K562 (cell line): Measurements from ENCODE around the gene PGGHG. TPM values are rescaled to one million over a fixed set of nuclear protein-coding genes. Genes with fewer than 3 reads are reported as not detected.

Source experiments
- ARHGAP35 ChIP-seq: fragments of 450-650 bp; IDR thresholded peaks from 2 replicates; pipeline ENCODE4 v1.6.1; 2018; ENCODE audit not compliant: partially characterized antibody
- HEY1 ChIP-seq: fragments of 250-450 bp; sonication (Bioruptor Pico); IDR thresholded peaks from 2 replicates; pipeline ENCODE4 v1.5.0; 2020; ENCODE audit warnings: mild to moderate bottlenecking, moderate library complexity, borderline replicate concordance
- KAT2B ChIP-seq: IDR thresholded peaks from one replicate; pipeline ENCODE4 v1.6.1; 2012; ENCODE audit warnings: low read depth, mild to moderate bottlenecking, control low read depth, inconsistent platforms, low read length, moderate library complexity
- KLF16 ChIP-seq: IDR thresholded peaks from 2 replicates; pipeline ENCODE4 v1.6.1; 2016; ENCODE audit warnings: antibody characterized with exemption
- L3MBTL2 ChIP-seq: fragments of 450-650 bp; IDR thresholded peaks from 2 replicates; pipeline ENCODE4 v1.6.1; 2016; ENCODE audit warnings: mild to moderate bottlenecking, moderate library complexity
- OTX1 ChIP-seq: fragments of 450-650 bp; formaldehyde crosslinking; IDR thresholded peaks from 2 replicates; pipeline ENCODE4 v1.4.0; 2022; ENCODE audit warnings: mild to moderate bottlenecking
- RAD21 ChIP-seq, 2 experiments: fragments of 250-450 bp in 1 of 2; fragments of 450-650 bp in 1 of 2; sonication (Bioruptor Pico) in 1 of 2; formaldehyde crosslinking in 1 of 2; IDR thresholded peaks in 1 of 2; conservative IDR thresholded peaks in 1 of 2; 2 replicates each; pipeline versions ENCODE4 v1.4.0 to v1.8.0; 2020 to 2022; ENCODE audit warnings: mild to moderate bottlenecking in 2 of 2, moderate library complexity in 1 of 2
- RBM14 ChIP-seq: fragments of 200-400 bp; formaldehyde crosslinking; IDR thresholded peaks from 2 replicates; pipeline ENCODE4 v1.6.1; 2018; ENCODE audit warnings: low read depth, mild to moderate bottlenecking, low read length, moderate library complexity, borderline replicate concordance; ENCODE audit not compliant: insufficient read depth
- RBM17 ChIP-seq: fragments of 200-400 bp; formaldehyde crosslinking; IDR thresholded peaks from 2 replicates; pipeline ENCODE4 v1.6.1; 2017; ENCODE audit warnings: low read depth, mild to moderate bottlenecking, low read length, borderline replicate concordance
- SLC30A9 ChIP-seq: fragments of 250-450 bp; sonication (Bioruptor Pico); IDR thresholded peaks from 2 replicates; pipeline ENCODE4 v1.8.0; 2022; ENCODE audit warnings: mild to moderate bottlenecking, moderate library complexity
- ZNF143 ChIP-seq: sonication (generic); formaldehyde crosslinking; IDR thresholded peaks from 2 replicates; pipeline ENCODE4 v1.9.0; 2022; ENCODE audit warnings: mild to moderate bottlenecking, missing genetic modification reagents
- ZNF217 ChIP-seq: sonication (generic); formaldehyde crosslinking; IDR thresholded peaks from 2 replicates; pipeline ENCODE4 v1.8.0; 2022; ENCODE audit warnings: mild to moderate bottlenecking, missing genetic modification reagents
- polyA plus RNA-seq, 8 experiments: library from polyadenylated mRNA; depleted of rRNA in 4 of 8; stranded (reverse) in 5 of 8; unstranded in 3 of 8; fragments of >200 nt; fragmentation: Nextera tagmentation in 2 of 8; fragmentation: Illumina TruSeq in 1 of 8; extraction: Ambion mirVana in 2 of 8; extraction: Trizol in 1 of 8; gene quantifications; 2 replicates each; pipeline versions ENCODE4 v1.2.1 to v1.2.3, GENCODE V29; 2011 to 2014; ENCODE audit warnings: inconsistent platforms in 1 of 8, missing spikeins in 1 of 8
- total RNA-seq, 7 experiments: library from RNA; depleted of rRNA in 6 of 7; stranded (reverse); fragments of >200 nt in 6 of 7; fragmentation: Illumina TruSeq in 2 of 7; extraction: Trizol in 2 of 7; gene quantifications; 2 replicates each; pipeline versions ENCODE4 v1.2.1 to v1.2.3, GENCODE V29; 2011 to 2021; ENCODE audit warnings: low replicate concordance in 1 of 7
- TF ChIP-seq, protein P1 (sequence below), 3 experiments: fragments of 200-800 bp in 1 of 3; sonication (Bioruptor generic) in 1 of 3; sonication (generic) in 1 of 3; formaldehyde crosslinking in 1 of 3; IDR thresholded peaks; 2 replicates each; pipeline versions ENCODE4 v1.6.1 to v1.8.0; 2016 to 2022; ENCODE audit warnings: mild to moderate bottlenecking in 2 of 3, missing compliant biosample characterization in 2 of 3, missing genetic modification characterization in 2 of 3, missing genetic modification reagents in 1 of 3
- TF ChIP-seq, protein P2 (sequence below): fragments of 450-650 bp; formaldehyde crosslinking; IDR thresholded peaks from 2 replicates; pipeline ENCODE4 v1.4.0; 2020; ENCODE audit warnings: mild to moderate bottlenecking, moderate library complexity
- TF ChIP-seq, protein P3 (sequence below), 2 experiments: fragments of 450-650 bp; formaldehyde crosslinking in 1 of 2; IDR thresholded peaks; 2 replicates each; pipeline versions ENCODE4 v1.4.0 to v1.6.1; 2014 to 2020; ENCODE audit warnings: mild to moderate bottlenecking in 2 of 2, borderline replicate concordance in 1 of 2, low read depth in 1 of 2

PGGHG gene
- total and polyA plus RNA-seq, 9 of the 15 experiments (the other 6 are each of a cell fraction or from before 2014, with no cell fraction given), result 0.38 to 85.1 (median 18.1) TPM

DNA sequence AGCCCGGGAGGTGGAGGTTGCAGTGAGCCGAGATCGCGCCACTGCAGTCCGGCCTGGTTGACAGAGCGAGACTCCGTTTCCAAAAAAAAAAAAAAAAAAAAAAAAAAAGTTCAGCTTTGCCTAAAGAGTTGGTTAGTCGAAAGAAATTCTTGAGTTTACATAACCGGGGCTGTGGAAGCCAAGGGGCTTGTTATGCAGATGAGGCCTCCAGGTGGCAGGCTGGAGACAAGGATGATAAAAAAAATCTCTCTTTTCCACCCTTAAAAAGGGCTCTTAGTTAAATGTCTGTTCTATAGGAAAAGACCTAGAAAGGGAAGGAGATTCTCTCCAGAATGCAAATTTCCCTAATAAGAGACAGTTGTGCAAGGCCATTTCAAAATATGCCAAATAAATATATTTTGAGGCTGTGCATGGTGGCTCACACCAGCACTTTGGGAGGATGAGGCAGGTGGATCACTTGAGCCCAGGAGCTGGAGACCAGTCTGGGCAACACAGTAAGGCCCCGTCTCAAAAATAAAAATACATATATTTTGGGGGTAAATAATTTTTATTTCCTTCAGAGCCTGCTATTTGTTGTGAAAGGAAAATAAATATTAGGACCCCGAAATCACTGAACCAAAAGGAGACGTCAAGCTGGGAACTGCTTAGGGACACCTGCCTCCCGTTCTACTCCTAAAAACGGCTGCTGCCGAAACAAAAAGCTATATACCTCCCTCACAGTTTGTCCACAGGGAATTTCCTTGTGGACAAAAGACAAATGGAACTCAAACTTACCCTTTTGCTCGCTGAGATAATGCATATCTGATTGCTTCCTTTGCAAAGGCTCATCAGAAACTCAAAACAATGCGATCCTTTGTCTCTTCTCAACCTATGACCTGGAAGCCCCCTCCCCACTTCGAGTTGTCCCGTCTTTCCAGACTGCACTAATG lies 16.3 kb downstream of the PGGHG start (continued):
- TF ChIP-seq ARHGAP35, result no peak
- TF ChIP-seq OTX1 (CRISPR knock-in tag), result no peak
- TF ChIP-seq ZNF143 (CRISPR knock-in tag), result no peak
- TF ChIP-seq, protein P1, sequence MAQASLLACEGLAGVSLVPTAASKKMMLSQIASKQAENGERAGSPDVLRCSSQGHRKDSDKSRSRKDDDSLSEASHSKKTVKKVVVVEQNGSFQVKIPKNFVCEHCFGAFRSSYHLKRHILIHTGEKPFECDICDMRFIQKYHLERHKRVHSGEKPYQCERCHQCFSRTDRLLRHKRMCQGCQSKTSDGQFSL (CRISPR knock-in tag; IDR thresholded peaks at IDR 0.05), result no peak
- TF ChIP-seq, protein P1 (tag; IDR thresholded peaks at IDR 0.05), result no peak
- no peak for TF ChIP-seq RBM14
- TF ChIP-seq, protein P2, sequence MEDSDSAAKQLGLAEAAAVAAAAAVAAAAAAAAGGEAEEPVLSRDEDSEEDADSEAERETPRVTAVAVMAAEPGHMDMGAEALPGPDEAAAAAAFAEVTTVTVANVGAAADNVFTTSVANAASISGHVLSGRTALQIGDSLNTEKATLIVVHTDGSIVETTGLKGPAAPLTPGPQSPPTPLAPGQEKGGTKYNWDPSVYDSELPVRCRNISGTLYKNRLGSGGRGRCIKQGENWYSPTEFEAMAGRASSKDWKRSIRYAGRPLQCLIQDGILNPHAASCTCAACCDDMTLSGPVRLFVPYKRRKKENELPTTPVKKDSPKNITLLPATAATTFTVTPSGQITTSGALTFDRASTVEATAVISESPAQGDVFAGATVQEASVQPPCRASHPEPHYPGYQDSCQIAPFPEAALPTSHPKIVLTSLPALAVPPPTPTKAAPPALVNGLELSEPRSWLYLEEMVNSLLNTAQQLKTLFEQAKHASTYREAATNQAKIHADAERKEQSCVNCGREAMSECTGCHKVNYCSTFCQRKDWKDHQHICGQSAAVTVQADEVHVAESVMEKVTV (CRISPR knock-in tag), result peak; percentile 24; the same call in 1 of the 2 replicates
- peak; percentile 76 to 80 for TF ChIP-seq RAD21 (CRISPR knock-in tag; conservative IDR thresholded peaks at IDR 0.05 in 1 of 2, IDR thresholded peaks at IDR 0.05 in 1 of 2)
- no peak for TF ChIP-seq KAT2B
- no peak for TF ChIP-seq ZNF217 (CRISPR knock-in tag)
- TF ChIP-seq SLC30A9, result no peak
- TF ChIP-seq, protein P3, sequence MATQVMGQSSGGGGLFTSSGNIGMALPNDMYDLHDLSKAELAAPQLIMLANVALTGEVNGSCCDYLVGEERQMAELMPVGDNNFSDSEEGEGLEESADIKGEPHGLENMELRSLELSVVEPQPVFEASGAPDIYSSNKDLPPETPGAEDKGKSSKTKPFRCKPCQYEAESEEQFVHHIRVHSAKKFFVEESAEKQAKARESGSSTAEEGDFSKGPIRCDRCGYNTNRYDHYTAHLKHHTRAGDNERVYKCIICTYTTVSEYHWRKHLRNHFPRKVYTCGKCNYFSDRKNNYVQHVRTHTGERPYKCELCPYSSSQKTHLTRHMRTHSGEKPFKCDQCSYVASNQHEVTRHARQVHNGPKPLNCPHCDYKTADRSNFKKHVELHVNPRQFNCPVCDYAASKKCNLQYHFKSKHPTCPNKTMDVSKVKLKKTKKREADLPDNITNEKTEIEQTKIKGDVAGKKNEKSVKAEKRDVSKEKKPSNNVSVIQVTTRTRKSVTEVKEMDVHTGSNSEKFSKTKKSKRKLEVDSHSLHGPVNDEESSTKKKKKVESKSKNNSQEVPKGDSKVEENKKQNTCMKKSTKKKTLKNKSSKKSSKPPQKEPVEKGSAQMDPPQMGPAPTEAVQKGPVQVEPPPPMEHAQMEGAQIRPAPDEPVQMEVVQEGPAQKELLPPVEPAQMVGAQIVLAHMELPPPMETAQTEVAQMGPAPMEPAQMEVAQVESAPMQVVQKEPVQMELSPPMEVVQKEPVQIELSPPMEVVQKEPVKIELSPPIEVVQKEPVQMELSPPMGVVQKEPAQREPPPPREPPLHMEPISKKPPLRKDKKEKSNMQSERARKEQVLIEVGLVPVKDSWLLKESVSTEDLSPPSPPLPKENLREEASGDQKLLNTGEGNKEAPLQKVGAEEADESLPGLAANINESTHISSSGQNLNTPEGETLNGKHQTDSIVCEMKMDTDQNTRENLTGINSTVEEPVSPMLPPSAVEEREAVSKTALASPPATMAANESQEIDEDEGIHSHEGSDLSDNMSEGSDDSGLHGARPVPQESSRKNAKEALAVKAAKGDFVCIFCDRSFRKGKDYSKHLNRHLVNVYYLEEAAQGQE (IDR thresholded peaks at IDR 0.05; ENCODE audit: borderline replicate concordance), result peak; percentile 79; the same call in 1 of the 2 replicates
- TF ChIP-seq, protein P3 (CRISPR knock-in tag; IDR thresholded peaks at IDR 0.05; ENCODE audit: low read depth), result no peak
- no peak for TF ChIP-seq HEY1 (CRISPR knock-in tag)
- TF ChIP-seq RBM17, result no peak
- peak; percentile 37; the same call in 1 of the 2 replicates for TF ChIP-seq KLF16
- no peak for TF ChIP-seq L3MBTL2
